ENCODE results near the gene MX2.

MX2 gene

GRCh38 chr21:41431788-41432548 is 70.1 kb downstream of the MX2 start:
- TF ChIP-seq CTCF (IDR thresholded peaks at IDR 0.05; ENCODE audit: low read depth, low read length), result no peak
- Histone ChIP-seq H3K4me1 (no peaks in the 10 kb centered on the region), H3K4me3 (ENCODE audit: low read depth, low read length) (no peak overlapping the region), H3K36me3 (no peaks in the 10 kb centered on the region), H3K27me3 (no peaks in the 10 kb centered on the region), H3K9me3 (no peaks in the 10 kb centered on the region)
- DNase-seq, result peak; percentile 22

GRCh38 chr21:41432562-41433460 is 71.0 kb downstream of the MX2 start:
- no peak for DNase-seq
- Histone ChIP-seq H3K36me3 (no peaks in the 10 kb centered on the region), H3K27me3 (no peaks in the 10 kb centered on the region), H3K4me3 (ENCODE audit: low read depth, low read length) (no peak overlapping the region), H3K4me1 (no peaks in the 10 kb centered on the region), H3K9me3 (no peaks in the 10 kb centered on the region)
- no peak for TF ChIP-seq CTCF (IDR thresholded peaks at IDR 0.05; ENCODE audit: low read depth, low read length)

GRCh38 chr21:41433566-41433965 is 71.7 kb downstream of the MX2 start:
- Histone ChIP-seq H3K36me3 (no peaks in the 10 kb centered on the region), H3K4me3 (ENCODE audit: low read depth, low read length) (no peak overlapping the region), H3K27me3 (no peaks in the 10 kb centered on the region), H3K4me1 (no peaks in the 10 kb centered on the region), H3K9me3 (no peaks in the 10 kb centered on the region)
- no peak for DNase-seq
- no peak for TF ChIP-seq CTCF (IDR thresholded peaks at IDR 0.05; ENCODE audit: low read depth, low read length)

- H3K27me3 ChIP-seq, result no peaks in the 10 kb centered on the region
- no peaks in the 10 kb centered on the region for H3K36me3 ChIP-seq
- DNase-seq, result no peak
- no peaks in the 10 kb centered on the region for H3K9me3 ChIP-seq
- H3K4me1 ChIP-seq, result no peaks in the 10 kb centered on the region
- H3K4me3 ChIP-seq (ENCODE audit: low read depth, low read length), result no peak overlapping the region
- no peak for TF ChIP-seq CTCF (IDR thresholded peaks at IDR 0.05; ENCODE audit: low read depth, low read length)
Observed at GRCh38 chr21:41435706-41436105, 73.9 kb downstream of the MX2 start.

- Histone ChIP-seq H3K9me3 (no peaks in the 10 kb centered on the region), H3K36me3 (no peaks in the 10 kb centered on the region), H3K27me3 (no peaks in the 10 kb centered on the region), H3K4me1 (no peaks in the 10 kb centered on the region), H3K4me3 (ENCODE audit: low read depth, low read length) (no peak overlapping the region)
- no peak for TF ChIP-seq CTCF (IDR thresholded peaks at IDR 0.05; ENCODE audit: low read depth, low read length)
- DNase-seq, result no peak
Observed at GRCh38 chr21:41437729-41438128, 75.9 kb downstream of the MX2 start.

Measured in BE2C (cell line).